A673 (cell line): ENCODE measurements around the gene WFIKKN1.

Experiments
- CTCF ChIP-seq: fragments of 300-800, 200-600 bp; sonication (generic); conservative IDR thresholded peaks from 2 replicates; pipeline ENCODE4 v1.5.1; 2017; ENCODE audit warnings: low read depth, mild to moderate bottlenecking, antibody characterized with exemption, low read length, moderate library complexity, mixed read lengths
- EZH2 ChIP-seq: fragments of 200-600 bp; sonication (generic); IDR thresholded peaks from 2 replicates; pipeline ENCODE4 v1.6.1; 2017; ENCODE audit warnings: borderline replicate concordance, low read depth, mild to moderate bottlenecking, mixed read lengths, antibody characterized with exemption, low read length; ENCODE audit not compliant: poor library complexity, severe bottlenecking

- TF ChIP-seq EZH2 (no peak), CTCF (no peak)
These were observed 24.0 kb upstream of the WFIKKN1 start for GRCh38 chr16:606656-607307.
